ENCODE data around the gene ASCC2.

ASCC2 gene

DNA sequence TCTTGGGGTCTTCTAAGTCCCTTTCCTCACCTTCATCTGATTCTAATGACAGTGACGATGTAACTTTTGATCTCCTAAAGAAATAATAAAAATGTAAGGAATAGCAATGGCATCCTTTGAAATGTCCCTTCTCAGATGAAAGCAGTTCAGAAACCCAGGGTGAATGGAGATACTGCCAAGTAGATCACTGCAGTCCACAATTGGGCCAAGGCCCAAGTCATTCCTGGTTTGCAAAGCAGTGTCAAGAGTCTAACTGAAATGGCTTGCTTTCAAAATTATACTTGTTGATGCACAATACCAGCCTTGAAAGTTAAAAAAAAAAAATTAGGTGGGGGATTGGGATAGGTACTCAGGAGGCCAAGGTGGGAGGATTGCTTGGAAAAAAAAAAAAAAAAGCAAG lies 20.4 kb downstream of the ASCC2 start:
- DNase-seq (ENCODE audit: low spot score) = no peak

DNA sequence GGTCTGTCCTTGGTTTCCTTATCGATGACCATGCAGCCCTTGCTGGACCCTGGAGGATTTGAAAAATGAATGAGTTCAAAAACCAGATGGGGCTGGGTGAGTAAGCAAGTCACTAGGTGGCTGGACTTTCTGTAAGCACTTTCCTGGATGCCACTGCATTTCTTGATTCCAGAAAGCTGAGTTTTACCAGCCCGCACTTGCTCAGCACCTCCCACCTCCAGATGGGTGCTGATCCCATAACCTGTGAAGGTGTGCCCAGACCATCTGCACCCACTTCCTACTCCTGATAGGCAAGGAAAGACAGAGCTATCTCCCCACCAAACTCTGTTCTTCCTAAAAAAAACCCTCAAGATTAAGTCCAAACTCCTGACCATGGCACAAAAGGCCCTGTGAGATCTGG lies 21.1 kb downstream of the ASCC2 start:
- no peak for DNase-seq (ENCODE audit: low spot score)

DNA sequence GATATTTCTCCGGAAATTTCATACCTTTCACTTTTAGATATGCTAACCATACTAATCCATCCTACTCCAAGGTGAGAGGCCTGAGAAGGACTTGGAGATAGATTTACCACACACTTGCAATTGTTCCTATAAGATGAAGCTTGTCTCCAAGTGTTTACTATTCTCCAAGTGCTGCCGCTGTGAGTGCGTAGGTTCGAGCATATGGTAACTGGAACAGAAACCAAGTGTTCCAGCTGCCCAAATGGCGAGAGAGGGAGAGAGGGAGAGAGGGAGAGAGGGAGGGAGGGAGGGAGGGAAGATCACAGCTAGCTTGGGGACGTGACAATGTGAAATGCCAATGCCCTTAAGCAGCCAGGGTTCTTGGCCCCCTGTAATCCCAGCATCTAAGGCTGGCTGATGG lies 21.5 kb downstream of the ASCC2 start:
- DNase-seq (ENCODE audit: low spot score) = no peak

GRCh38 chr22:29816128-29816527 lies 21.9 kb downstream of the ASCC2 start:
- no peak for DNase-seq (ENCODE audit: low spot score)

DNA sequence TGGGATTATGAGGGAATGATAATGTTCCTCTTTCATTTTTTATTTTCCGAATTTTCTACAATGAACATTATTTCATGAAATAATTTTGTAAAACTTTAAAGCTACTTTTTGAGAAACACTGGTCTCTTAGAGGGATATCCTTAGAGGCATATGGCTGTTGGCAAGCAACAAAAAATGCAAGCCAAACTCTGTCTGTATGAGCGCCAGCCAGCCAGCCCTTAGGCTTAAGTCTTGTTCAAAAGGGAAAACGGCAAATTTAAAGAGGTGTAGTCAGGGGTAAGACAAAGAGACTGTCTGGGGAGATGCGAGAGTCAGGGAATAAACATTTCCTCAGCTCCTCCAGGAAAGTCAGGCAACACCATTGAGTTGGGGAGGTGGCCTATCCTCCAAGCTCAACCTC lies 22.5 kb downstream of the ASCC2 start:
- DNase-seq (ENCODE audit: low spot score) = no peak

GRCh38 chr22:29814003-29814402 lies 24.1 kb downstream of the ASCC2 start:
- no peak for DNase-seq (ENCODE audit: low spot score)

- no peak for DNase-seq (ENCODE audit: low spot score)
Measured at GRCh38 chr22:29813563-29813962, 24.5 kb downstream of the ASCC2 start.

DNA sequence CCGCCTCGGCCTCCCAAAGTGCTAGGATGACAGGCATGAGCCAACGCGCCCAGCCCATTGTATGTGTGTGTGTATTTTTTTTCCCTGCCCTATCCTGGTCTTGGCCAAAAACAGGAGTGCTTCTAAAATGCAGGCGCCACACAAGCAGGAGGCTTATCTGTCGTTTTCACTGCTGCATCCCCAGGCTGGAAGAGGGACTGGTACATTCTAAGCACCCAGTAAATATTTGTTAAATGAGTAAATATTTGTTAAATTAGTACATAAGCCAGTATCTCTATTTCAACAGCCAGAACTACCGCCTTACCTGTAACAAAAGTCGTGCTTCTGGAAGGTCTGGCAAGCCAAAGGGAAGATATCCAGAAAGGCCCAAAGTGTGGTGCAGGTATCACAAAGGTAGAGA lies 24.9 kb downstream of the ASCC2 start:
- no peak for DNase-seq (ENCODE audit: low spot score)

- no peak for DNase-seq (ENCODE audit: low spot score)
Measured at GRCh38 chr22:29811377-29811776, 26.7 kb downstream of the ASCC2 start.

DNA sequence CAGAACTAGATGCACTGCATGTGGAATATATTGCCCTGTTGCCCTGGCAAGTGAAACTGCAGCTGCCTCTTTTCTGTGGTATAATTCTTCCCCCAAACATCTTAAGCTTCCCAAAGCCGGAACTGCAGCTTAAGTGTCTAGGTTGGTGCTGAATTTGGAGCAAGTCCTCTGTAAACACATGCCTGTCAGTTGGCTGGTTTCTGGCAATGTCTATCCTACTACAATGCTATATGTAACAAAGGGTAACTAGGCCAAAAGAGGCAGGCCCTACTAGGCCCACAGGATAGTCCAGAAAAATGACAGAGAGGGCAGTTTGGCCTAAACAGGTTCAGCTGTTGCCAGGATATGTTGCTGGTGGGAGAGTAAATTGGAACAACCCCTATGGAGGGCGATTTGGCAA lies 27.9 kb downstream of the ASCC2 start:
- DNase-seq (ENCODE audit: low spot score) = no peak

DNA sequence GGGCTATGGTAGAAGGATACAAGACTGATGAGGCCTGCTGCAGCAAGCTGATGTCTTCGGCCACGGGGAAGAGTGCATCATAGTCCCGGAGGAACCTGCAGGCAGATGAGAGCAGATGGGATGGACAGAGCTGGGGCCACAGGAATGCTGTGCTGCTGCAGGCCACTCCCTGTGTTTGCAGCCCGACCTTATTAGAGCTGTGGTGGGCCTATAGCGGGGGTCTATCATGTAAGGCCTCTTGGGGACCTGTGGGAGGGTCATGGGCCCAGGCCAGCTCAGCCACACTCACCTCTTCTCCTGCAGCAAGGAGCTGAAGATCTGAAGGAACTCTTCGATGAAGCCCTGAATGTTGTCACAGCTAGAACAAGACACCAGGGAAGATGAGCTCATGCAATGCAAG lies 31.9 kb downstream of the ASCC2 start:
- no peak for DNase-seq (ENCODE audit: low spot score)

DNA sequence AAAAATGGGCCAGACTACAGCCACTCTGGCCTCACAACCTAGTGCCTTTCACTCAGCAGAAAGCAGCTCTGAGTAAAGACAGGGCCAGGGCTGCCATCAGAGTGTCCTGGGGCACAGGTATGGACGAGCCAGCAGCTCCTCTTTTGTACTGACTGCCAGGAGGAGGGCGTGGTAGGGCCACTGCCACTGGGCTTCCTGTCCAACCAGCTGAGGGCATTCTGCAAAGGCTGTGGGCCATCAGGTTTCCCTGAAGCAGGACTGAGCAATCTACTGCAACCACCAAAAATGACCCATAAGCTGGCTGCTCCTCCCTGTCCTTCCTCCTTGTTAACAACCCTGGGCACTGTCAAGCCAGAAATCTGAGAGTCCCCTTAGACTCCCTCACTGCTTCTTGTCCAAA lies 33.1 kb downstream of the ASCC2 start:
- DNase-seq (ENCODE audit: low spot score) = no peak

GRCh38 chr22:29803190-29803589 lies 34.9 kb downstream of the ASCC2 start:
- DNase-seq (ENCODE audit: low spot score) = no peak

DNA sequence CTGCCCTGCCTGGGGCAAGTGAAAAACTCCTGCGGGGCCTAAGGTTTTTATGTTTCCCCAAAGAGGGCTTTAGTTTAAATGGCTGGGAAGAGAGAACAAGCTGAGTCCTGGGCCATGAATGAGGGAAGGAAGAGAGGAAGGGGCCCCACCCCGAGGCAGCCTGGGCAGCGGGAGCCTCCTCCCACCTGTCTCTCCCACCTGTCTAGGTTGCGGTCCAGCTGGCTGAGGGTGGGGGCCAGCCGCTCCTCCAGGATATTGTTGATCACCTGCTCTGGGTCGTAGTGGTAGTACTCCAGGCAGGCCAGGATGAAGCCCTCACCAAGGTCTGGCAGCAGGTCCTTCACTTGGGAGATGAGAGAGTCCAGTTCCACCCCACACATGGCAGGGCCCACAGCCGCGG lies 36.3 kb downstream of the ASCC2 start:
- no peak for DNase-seq (ENCODE audit: low spot score)

DNA sequence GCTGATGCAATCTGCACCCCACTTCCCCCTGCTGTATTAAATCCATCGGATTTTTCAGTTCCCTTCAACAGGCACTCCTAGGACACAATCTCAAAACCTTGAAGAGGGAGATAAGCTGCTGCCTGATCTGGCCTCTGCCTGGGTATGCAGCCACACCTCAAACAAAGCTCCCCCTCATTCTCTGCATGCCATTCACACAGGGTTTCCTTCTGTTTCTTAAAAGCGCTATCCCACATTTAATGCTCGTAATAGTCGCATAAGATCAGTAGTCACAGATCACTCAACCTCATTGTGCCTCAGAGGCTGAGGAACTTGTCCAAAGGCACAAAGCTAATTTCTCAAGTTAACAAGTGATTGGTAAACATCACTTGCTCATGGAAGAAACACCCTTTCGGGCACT lies 36.9 kb downstream of the ASCC2 start:
- no peak for DNase-seq (ENCODE audit: low spot score)

DNA sequence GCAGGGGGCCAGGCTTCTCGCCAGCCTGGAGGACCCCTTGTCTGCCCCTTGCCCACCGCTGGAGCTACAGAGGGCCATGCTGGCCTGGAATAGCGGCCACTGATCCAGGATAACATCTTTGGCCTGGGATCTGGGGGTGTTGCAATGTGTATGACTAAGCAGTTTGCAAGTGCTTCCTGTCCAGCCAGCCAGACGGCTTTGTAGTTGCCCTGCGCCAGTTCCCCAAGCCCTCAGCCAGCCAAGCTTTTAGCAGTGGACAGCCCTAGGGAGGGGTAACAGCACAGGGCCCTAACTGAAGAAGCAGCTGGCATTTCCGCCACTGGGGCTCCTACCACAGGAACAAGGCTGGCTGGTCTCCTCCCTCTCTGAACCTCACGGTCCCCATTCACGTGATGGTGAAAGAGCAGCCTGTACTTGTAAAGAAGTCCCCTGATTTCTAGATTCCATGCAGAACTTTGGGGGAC lies 38.8 kb downstream of the ASCC2 start:
- DNase-seq (ENCODE audit: low spot score) = peak; percentile 70

GRCh38 chr22:29798801-29799200 lies 39.3 kb downstream of the ASCC2 start:
- no peak for DNase-seq (ENCODE audit: low spot score)

DNA sequence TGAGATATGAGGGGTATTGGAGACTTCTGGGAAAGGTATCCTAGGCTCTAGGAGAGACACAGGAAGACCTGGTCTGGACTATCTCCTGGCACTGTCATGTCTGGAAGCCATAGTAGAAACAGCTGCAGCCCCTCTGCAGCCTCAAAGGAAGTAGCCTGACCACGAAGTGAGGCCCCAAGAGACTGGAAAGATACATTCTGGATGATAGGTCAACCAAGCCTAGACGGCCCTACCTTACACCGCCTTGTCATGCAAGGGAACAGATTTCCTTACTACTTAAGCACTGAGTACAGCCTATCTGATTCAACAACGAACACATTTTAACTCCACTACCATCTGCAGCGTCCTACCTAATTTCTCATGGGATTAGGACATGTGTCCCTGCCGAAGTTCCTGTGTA lies 39.8 kb downstream of the ASCC2 start:
- no peak for DNase-seq (ENCODE audit: low spot score)

- peak; percentile 26 for DNase-seq (ENCODE audit: low spot score)
Measured at GRCh38 chr22:29797351-29797750, 40.7 kb downstream of the ASCC2 start.

- DNase-seq (ENCODE audit: low spot score) = no peak
Measured at GRCh38 chr22:29795663-29796062, 42.4 kb downstream of the ASCC2 start.

DNA sequence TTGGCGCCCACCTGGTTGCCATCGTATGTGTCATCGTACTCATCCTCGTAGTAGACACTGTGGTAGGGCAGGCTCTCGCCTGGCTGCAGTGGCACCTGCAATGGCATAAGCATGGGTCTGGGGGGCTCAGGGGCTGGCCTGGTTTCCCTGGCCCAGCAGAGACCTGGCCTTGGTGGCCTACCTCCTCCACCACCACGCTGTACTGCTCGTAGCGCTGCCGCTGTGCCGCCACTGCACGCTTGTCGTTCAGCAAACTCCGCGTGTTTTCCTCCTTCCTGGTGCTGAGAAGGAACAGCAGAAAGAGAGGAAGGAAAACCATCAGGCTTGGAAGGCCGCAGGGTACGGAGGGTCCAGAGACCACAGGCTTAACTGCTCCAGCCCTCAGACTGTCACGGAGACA lies 44.7 kb downstream of the ASCC2 start:
- no peak for DNase-seq (ENCODE audit: low spot score)

- DNase-seq (ENCODE audit: low spot score) = no peak
Measured at GRCh38 chr22:29790061-29790460, 48.0 kb downstream of the ASCC2 start.

- no peak for DNase-seq (ENCODE audit: low spot score)
Measured at GRCh38 chr22:29788339-29789279, 49.5 kb downstream of the ASCC2 start.

- DNase-seq (ENCODE audit: low spot score) = no peak
Measured at GRCh38 chr22:29787371-29787980, 50.6 kb downstream of the ASCC2 start.

All from putamen (tissue), 1 donor.